Activated T-helper 2 cell treated with anti-CD3 and anti-CD28 coated beads, Interferon-gamma antibody, Interleukin-2, Interleukin-4, amounts not matched to agents 10 μg/mL and 5 μg/mL and 100 μg/mL, durations not matched to agents 14 hours and 24 hours and 36 hours (primary cell): ENCODE data around the gene PLPPR4. TPM values are rescaled to one million over a fixed set of nuclear protein-coding genes. Genes with fewer than 3 reads are reported as not detected.

Source experiments
- DNase-seq: peaks from one replicate; pipeline ENCODE4 v3.0.0; 2021; ENCODE audit warnings: low spot score
- H3K27ac Mint-ChIP-seq: one replicate; pipeline ENCODE4 v1.8.0; 2021; ENCODE audit warnings: mixed read lengths
- H3K27me3 Mint-ChIP-seq: one replicate; pipeline ENCODE4 v1.8.0; 2021; ENCODE audit warnings: low read depth, mixed read lengths
- H3K36me3 Mint-ChIP-seq: one replicate; pipeline ENCODE4 v1.8.0; 2021; ENCODE audit warnings: low read depth, mixed read lengths
- H3K4me1 Mint-ChIP-seq: one replicate; pipeline ENCODE4 v1.8.0; 2021; ENCODE audit warnings: low read depth, mixed read lengths
- H3K4me3 Mint-ChIP-seq: one replicate; pipeline ENCODE4 v1.8.0; 2021; ENCODE audit warnings: low read depth, mild to moderate bottlenecking, moderate library complexity, mixed read lengths
- H3K9me3 Mint-ChIP-seq: one replicate; pipeline ENCODE4 v1.8.0; 2021; ENCODE audit warnings: mixed read lengths
- intact Hi-C: fragments of 100-400 bp; cut with micrococcal nuclease; formaldehyde crosslinking; loops from one replicate; pipeline ENCODE4 v1.15.1; 2023
- total RNA-seq: library from RNA; stranded (reverse); gene quantifications from 2 replicates; pipeline ENCODE4 v1.2.3, GENCODE V29; 2022

PLPPR4 gene, protein sequence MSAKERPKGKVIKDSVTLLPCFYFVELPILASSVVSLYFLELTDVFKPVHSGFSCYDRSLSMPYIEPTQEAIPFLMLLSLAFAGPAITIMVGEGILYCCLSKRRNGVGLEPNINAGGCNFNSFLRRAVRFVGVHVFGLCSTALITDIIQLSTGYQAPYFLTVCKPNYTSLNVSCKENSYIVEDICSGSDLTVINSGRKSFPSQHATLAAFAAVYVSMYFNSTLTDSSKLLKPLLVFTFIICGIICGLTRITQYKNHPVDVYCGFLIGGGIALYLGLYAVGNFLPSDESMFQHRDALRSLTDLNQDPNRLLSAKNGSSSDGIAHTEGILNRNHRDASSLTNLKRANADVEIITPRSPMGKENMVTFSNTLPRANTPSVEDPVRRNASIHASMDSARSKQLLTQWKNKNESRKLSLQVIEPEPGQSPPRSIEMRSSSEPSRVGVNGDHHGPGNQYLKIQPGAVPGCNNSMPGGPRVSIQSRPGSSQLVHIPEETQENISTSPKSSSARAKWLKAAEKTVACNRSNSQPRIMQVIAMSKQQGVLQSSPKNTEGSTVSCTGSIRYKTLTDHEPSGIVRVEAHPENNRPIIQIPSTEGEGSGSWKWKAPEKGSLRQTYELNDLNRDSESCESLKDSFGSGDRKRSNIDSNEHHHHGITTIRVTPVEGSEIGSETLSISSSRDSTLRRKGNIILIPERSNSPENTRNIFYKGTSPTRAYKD
- total RNA-seq, result not detected in 2 replicates

DNA sequence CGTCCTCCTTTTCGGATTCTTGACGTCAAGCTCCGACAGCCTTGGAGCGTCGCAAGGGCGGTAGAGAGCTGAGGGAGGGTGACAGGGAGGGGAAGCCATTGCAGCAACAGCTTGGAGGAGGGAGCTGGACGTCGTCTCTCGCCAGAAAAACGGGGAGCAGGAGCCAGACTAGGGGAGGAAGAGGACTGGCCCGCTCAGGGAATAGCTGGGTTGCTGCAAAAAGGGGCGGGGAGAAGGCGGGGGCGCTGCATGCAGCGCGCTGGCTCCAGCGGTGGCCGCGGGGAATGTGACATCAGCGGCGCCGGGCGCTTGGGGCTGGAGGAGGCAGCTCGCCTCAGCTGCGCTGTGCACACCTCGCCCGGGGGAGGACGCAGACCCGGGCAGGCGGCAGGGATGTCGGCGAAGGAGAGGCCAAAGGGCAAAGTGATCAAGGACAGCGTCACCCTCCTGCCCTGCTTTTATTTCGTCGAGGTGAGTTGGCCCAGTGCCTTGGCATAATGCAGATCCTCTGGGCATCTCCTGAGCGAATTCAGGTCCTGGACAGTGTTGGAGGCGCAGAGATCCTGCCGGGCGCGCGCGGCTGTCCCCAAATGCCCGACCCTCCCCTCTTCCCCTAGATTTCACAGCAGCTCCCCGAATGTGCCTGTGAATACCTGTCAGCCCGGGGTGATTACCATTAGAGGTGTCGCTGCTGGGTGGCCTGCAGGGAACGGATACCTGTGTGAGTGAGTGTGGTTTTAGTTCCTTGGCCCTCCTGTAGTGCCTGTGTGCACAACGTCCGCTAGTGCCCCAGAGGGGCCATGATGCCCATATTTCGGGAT lies at the start of gene PLPPR4:
TSS of gene PLPPR4 (plus strand) at position 292 of the 821 bp plus-strand sequence. CDS start at position 394, 102 bp downstream.
- Mint-ChIP-seq H3K27me3 (peaks cover 32% of the 10 kb centered on the region), H3K27ac (no peak within 1 kb of the TSS), H3K4me3 (no peak within 1 kb of the TSS), H3K4me1 (no peaks in the 10 kb centered on the region), H3K36me3 (no peaks in the 10 kb centered on the region), H3K9me3 (no peaks in the 10 kb centered on the region)
- intact Hi-C loops, result no loop called here
- DNase-seq, result no peak

DNA sequence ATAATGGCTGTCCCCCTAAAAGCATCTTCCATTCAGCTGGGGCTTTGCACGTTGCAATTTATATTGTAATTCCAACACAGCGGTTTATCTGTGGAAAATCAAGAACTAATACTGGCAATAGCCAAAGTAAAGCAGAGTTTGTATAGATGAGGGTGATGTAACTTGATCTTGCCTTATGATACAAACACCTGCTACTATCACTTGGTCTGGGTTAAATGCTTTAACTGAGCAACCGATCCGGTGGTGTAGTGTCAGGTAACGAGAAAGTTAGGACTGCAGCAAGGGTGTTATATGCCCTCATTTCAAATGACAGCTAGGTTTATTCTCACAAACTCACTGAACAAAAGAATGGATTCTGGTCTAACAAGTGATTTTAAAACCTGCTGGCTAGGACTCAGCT lies 47.3 kb upstream of the PLPPR4 start:
- Mint-ChIP-seq H3K9me3 (no peaks in the 10 kb centered on the region), H3K36me3 (no peaks in the 10 kb centered on the region), H3K4me3 (no peak overlapping the region), H3K4me1 (peaks cover 2% of the 10 kb centered on the region), H3K27ac (no peak overlapping the region), H3K27me3 (no peaks in the 10 kb centered on the region)
- intact Hi-C loops, result no loop called here
- DNase-seq, result no peak

GRCh38 chr1:99217599-99217998 lies 46.7 kb upstream of the PLPPR4 start:
- Mint-ChIP-seq H3K4me1 (peaks cover 2% of the 10 kb centered on the region), H3K9me3 (no peaks in the 10 kb centered on the region), H3K27me3 (no peaks in the 10 kb centered on the region), H3K36me3 (no peaks in the 10 kb centered on the region), H3K4me3 (no peak overlapping the region), H3K27ac (no peak overlapping the region)
- intact Hi-C loops, result no loop called here
- DNase-seq, result no peak

DNA sequence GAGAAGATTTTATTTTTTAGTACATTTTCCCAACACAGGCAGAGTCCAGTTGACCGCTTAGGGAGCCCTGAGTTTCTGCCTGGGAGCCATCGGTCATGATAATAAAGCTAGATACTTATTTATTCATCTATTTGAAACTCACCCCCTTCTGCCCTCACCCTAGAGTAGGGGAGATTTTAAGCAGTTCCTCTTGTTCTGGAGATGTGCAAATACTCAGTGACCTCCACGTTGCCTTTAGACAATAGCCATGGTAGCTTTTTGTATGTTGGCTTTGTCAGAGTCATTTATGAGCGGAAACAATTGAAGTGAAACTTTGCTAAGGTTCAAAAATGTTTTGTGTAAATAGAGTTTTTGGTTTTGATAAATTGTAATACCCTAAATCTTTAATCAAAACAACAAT lies 45.7 kb upstream of the PLPPR4 start:
- intact Hi-C loops, result no loop called here
- Mint-ChIP-seq H3K4me3 (no peak overlapping the region), H3K27ac (no peak overlapping the region), H3K4me1 (peaks cover 2% of the 10 kb centered on the region), H3K36me3 (no peaks in the 10 kb centered on the region), H3K27me3 (no peaks in the 10 kb centered on the region), H3K9me3 (no peaks in the 10 kb centered on the region)
- no peak for DNase-seq

DNA sequence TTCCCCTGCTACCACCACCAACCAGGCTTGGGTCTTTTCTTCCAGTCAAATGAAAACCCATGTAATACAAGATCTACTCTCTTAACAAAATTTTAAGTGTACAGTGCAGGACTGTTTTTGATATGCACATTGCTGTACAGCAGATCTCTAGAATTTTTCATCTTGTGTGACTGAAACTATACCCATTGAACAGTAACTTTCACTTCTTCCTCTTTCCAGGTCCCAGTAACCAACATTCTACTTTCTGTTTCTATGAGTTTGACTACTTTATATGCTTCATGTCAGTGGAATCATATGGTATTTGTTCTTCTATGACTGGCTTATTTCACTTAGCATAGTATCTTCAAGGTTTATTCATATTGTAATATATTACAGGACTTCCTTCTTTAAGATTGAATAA lies 45.3 kb upstream of the PLPPR4 start:
- Mint-ChIP-seq H3K4me1 (peaks cover 2% of the 10 kb centered on the region), H3K36me3 (no peaks in the 10 kb centered on the region), H3K27ac (no peak overlapping the region), H3K27me3 (no peaks in the 10 kb centered on the region), H3K9me3 (no peaks in the 10 kb centered on the region), H3K4me3 (no peak overlapping the region)
- no peak for DNase-seq
- intact Hi-C loops, result no loop called here

DNA sequence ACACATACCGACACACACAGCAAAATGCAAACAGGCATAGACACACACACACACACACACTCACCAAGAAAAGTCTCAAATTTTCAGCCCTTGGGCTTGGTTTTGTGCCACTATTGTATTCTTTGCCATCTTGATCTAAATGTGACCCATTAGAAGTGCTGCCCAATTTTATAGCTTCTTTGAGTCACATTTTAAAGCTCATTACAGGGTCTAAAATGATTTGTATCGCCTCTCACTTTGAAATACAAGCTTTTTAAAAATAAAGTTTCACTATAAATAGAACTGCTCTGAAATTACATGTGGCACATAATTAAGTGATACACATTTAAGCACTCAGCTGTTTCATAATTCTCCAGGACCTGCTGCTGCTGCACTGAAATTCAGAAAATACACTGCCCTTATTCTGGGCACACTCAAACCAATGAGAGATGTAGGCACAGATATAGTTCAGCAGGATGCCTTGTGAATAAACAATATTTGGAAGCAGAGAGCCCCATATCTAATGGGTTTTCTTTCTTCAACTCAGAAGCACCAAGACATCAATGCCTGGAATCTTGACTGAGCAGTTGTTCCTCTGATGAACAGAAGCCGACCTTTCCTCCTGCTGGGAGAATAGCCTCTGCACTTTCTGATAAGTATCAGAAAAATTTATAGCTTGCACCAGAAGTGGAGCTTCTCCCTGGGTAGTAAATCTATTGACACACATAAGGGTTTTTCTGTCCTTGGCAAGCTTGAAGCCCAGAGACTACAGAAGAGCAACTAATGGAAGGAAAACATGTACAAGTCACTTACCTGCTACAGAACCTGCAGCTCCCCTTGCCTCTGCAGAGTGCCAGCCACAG lies 37.0 kb upstream of the PLPPR4 start:
- Mint-ChIP-seq H3K27ac (no peak overlapping the region), H3K4me3 (no peak overlapping the region), H3K27me3 (no peaks in the 10 kb centered on the region), H3K9me3 (no peaks in the 10 kb centered on the region), H3K4me1 (no peaks in the 10 kb centered on the region), H3K36me3 (no peaks in the 10 kb centered on the region)
- intact Hi-C loops, result no loop called here
- no peak for DNase-seq

- Mint-ChIP-seq H3K36me3 (no peaks in the 10 kb centered on the region), H3K4me3 (no peak overlapping the region), H3K27ac (no peak overlapping the region), H3K27me3 (no peaks in the 10 kb centered on the region), H3K9me3 (no peaks in the 10 kb centered on the region), H3K4me1 (no peaks in the 10 kb centered on the region)
- no peak for DNase-seq
- intact Hi-C loops, result no loop called here
These were observed 36.1 kb upstream of the PLPPR4 start for GRCh38 chr1:99228153-99228552.

DNA sequence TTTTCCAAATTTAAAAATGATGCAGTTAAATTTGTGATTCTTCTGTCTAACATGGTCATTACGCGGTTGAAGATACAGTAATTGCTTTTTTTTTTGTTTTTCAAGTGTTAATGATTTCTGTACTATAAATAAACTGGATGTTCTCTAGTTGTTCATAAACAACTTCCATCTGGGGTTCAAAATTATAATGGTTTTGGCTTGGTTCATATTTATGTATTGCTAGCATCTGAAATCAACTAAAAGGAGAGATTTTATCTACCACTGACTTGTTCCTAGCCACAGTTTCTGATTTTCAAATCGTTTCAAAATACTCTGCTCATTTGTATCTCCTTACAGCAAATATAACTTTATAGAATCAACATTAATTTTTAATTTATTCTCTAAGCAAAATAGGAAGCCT lies 35.2 kb upstream of the PLPPR4 start:
- no peak for DNase-seq
- intact Hi-C loops, result no loop called here
- Mint-ChIP-seq H3K27me3 (no peaks in the 10 kb centered on the region), H3K9me3 (no peaks in the 10 kb centered on the region), H3K4me3 (no peak overlapping the region), H3K4me1 (no peaks in the 10 kb centered on the region), H3K36me3 (no peaks in the 10 kb centered on the region), H3K27ac (no peak overlapping the region)

GRCh38 chr1:99230695-99231094 lies 33.6 kb upstream of the PLPPR4 start:
- no peak for DNase-seq
- Mint-ChIP-seq H3K27ac (no peak overlapping the region), H3K36me3 (no peaks in the 10 kb centered on the region), H3K4me1 (no peaks in the 10 kb centered on the region), H3K4me3 (no peak overlapping the region), H3K9me3 (no peaks in the 10 kb centered on the region), H3K27me3 (no peaks in the 10 kb centered on the region)
- intact Hi-C loops, result no loop called here

DNA sequence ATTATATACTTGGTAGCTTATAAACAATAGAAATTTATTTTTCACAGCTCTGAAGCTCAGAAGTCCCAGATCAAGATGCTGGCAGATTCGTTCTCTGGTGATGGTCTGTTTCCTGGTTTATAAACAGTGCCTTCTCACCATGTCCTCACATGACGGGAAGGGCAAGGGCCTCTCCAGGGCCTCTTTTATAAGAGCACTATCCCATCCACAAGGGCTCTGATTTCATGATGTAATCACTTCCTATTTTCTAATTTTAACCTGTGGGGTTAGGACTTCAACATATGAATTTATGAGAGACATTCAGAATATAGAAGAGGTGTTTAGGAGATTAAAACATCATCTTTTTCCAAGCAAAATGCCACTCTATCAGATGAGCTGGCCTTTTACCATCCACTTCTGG lies 32.1 kb upstream of the PLPPR4 start:
- H3K27ac Mint-ChIP-seq, result no peak overlapping the region
- intact Hi-C loops, result no loop called here
- no peak for DNase-seq
- no peaks in the 10 kb centered on the region for H3K27me3 Mint-ChIP-seq
- H3K9me3 Mint-ChIP-seq, result no peaks in the 10 kb centered on the region
- no peaks in the 10 kb centered on the region for H3K36me3 Mint-ChIP-seq
- no peaks in the 10 kb centered on the region for H3K4me1 Mint-ChIP-seq
- H3K4me3 Mint-ChIP-seq, result no peak overlapping the region

DNA sequence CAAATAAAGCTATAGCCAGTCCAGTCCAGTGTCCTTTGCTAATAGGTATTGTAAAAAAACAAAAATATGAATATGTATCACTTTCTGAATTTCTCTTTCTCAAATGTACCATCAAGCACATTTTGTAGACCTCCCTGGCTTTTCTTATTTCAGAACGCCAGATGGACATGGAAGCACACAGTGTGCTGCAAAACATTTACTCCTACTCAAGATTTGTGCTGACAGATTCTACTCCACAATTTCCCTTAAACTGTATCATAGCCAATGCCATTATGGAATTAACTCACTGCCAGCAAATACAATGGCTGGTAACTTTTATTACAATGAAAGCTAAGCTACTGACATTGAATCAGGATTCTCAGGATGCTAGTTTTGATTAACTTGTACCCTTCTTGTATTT lies 30.8 kb upstream of the PLPPR4 start:
- no peak overlapping the region for H3K4me3 Mint-ChIP-seq
- intact Hi-C loops, result no loop called here
- H3K27ac Mint-ChIP-seq, result no peak overlapping the region
- no peak for DNase-seq
- no peaks in the 10 kb centered on the region for H3K4me1 Mint-ChIP-seq
- no peaks in the 10 kb centered on the region for H3K9me3 Mint-ChIP-seq
- H3K36me3 Mint-ChIP-seq, result no peaks in the 10 kb centered on the region
- no peaks in the 10 kb centered on the region for H3K27me3 Mint-ChIP-seq

DNA sequence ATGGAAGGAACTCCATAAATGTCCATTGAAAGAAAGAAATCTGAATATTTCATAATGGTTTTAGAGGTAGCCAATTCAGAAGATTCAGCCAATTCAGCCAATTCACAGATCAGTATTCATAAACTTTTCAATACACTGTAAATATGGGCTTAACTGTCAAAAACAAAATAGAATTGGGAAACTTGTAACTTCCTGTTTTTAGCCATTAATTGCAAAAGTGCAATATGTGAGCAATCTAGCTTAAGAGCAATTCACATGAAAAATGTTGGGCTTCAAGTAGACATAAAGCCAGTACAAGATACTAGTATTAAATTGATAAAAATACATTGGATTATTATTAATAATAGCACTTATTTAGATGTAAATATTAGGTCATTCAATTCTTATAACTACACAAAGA lies 27.5 kb upstream of the PLPPR4 start:
- intact Hi-C loops, result no loop called here

More for the DNA sequence above, 27.5 kb upstream of the PLPPR4 start:
- DNase-seq, result no peak
- Mint-ChIP-seq H3K27me3 (no peaks in the 10 kb centered on the region), H3K36me3 (no peaks in the 10 kb centered on the region), H3K27ac (no peak overlapping the region), H3K4me3 (no peak overlapping the region), H3K4me1 (no peaks in the 10 kb centered on the region), H3K9me3 (no peaks in the 10 kb centered on the region)
